Omental fat pad (tissue), 4 donors: Measurements from ENCODE around the gene KCNE2. TPM values are rescaled to one million over a fixed set of nuclear protein-coding genes. Genes with fewer than 3 reads are reported as not detected.

Experiments used
- ATAC-seq: fragments of 150-250 bp; one replicate; pipeline ENCODE4 v1.9.1; 2016; ENCODE audit warnings: mild to moderate bottlenecking, moderate library complexity; ENCODE audit not compliant: low FRiP score
- DNase-seq: peaks from one replicate; pipeline ENCODE4 v3.0.0-alpha.2; 2019; ENCODE audit warnings: low spot score
- CTCF ChIP-seq, 3 donors: fragments of 450-650 bp; IDR thresholded peaks; one replicate each; pipeline ENCODE4 v1.5.1; 2016 to 2017; ENCODE audit warnings: antibody characterized with exemption in 3 of 3, mild to moderate bottlenecking in 3 of 3, moderate library complexity in 2 of 3
- total RNA-seq, 4 donors: library from RNA; depleted of rRNA; stranded (reverse); fragments of >200 nt; gene quantifications; one replicate each; pipeline ENCODE4 v1.1.0, GENCODE V29; 2016

KCNE2 gene
- total RNA-seq, 4 donors from 2014 or later = not detected

- ATAC-seq (no peak), DNase-seq (no peak)
These were observed 3.1 kb upstream of the KCNE2 start for GRCh38 chr21:34360488-34361241.

GRCh38 chr21:34362136-34362444 lies 1.7 kb upstream of the KCNE2 start:
- no peak for TF ChIP-seq CTCF (IDR thresholded peaks at IDR 0.05)
- DNase-seq (no peak), ATAC-seq (no peak)

More at GRCh38 chr21:34360488-34361241, 3.1 kb upstream of the KCNE2 start:
- no peak for TF ChIP-seq CTCF (IDR thresholded peaks at IDR 0.05)

- no peak for TF ChIP-seq CTCF (IDR thresholded peaks at IDR 0.05)
- no peak for ATAC-seq
- no peak for DNase-seq
These were observed 1.1 kb upstream of the KCNE2 start for GRCh38 chr21:34362670-34363069.

- no peak for ATAC-seq
- no peak for TF ChIP-seq CTCF (IDR thresholded peaks at IDR 0.05)
- DNase-seq = no peak
These were observed 1.1 kb downstream of the KCNE2 start for GRCh38 chr21:34364921-34365320.

GRCh38 chr21:34365809-34366208 lies 2.0 kb downstream of the KCNE2 start:
- DNase-seq = no peak
- ATAC-seq = no peak

GRCh38 chr21:34367320-34367935 lies 3.6 kb downstream of the KCNE2 start:
- ATAC-seq (peak; percentile 74), DNase-seq (no peak)
- TF ChIP-seq CTCF (IDR thresholded peaks at IDR 0.05) = no peak

More at GRCh38 chr21:34365809-34366208, 2.0 kb downstream of the KCNE2 start:
- no peak for TF ChIP-seq CTCF (IDR thresholded peaks at IDR 0.05)

- no peak for TF ChIP-seq CTCF (IDR thresholded peaks at IDR 0.05)
- DNase-seq (no peak), ATAC-seq (no peak)
These were observed 5.9 kb downstream of the KCNE2 start for GRCh38 chr21:34369741-34370140.
